SU-DHL-6 (cell line): Measurements from ENCODE around the gene STK32B.

Experiments used
- EZH2phosphoT487 ChIP-seq: fragments of 200-600 bp; sonication (generic), shearing (Covaris generic); conservative IDR thresholded peaks from 2 replicates; pipeline ENCODE4 v1.6.1; 2018; ENCODE audit warnings: mild to moderate bottlenecking, antibody characterized with exemption, low read length, moderate library complexity, mixed read lengths
- TF ChIP-seq, protein P1 (sequence below): fragments of 200-600 bp; sonication (generic); IDR thresholded peaks from one replicate; pipeline ENCODE4 v1.5.1; 2017; ENCODE audit warnings: antibody characterized with exemption, mild to moderate bottlenecking, low read length, moderate library complexity; ENCODE audit not compliant: insufficient read depth, poor library complexity, severe bottlenecking

DNA sequence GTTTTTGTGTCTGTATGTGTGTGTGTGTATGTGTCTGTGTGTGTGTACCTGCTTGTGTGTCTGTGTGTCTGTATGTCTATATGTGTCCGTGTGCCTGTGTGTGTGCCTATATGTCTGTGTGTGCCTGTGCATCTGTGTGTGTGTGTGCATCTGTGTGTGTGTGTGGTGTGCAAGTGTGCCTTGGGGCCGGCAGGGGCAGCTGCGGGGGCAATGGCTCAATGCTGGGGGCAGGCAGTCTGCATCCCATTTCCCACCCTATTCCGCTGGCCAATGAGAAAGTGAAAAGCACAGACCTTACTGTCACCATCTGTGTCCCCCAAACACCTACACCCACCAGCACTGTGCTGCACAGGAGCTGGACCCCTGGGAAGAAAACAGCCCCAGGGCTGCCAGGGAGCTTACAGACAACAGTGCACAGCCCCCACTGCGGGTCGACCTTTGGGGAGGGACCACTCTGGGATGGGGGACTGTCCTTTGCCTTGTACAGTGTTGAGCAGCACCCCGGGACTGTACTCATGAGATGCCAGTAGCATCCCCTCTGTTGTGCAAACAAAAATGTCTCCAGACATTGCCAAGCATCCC is 411.1 kb downstream of the STK32B start:
- TF ChIP-seq, protein P1, sequence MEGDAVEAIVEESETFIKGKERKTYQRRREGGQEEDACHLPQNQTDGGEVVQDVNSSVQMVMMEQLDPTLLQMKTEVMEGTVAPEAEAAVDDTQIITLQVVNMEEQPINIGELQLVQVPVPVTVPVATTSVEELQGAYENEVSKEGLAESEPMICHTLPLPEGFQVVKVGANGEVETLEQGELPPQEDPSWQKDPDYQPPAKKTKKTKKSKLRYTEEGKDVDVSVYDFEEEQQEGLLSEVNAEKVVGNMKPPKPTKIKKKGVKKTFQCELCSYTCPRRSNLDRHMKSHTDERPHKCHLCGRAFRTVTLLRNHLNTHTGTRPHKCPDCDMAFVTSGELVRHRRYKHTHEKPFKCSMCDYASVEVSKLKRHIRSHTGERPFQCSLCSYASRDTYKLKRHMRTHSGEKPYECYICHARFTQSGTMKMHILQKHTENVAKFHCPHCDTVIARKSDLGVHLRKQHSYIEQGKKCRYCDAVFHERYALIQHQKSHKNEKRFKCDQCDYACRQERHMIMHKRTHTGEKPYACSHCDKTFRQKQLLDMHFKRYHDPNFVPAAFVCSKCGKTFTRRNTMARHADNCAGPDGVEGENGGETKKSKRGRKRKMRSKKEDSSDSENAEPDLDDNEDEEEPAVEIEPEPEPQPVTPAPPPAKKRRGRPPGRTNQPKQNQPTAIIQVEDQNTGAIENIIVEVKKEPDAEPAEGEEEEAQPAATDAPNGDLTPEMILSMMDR, result no peak
- no peak for TF ChIP-seq EZH2phosphoT487
